ENCODE results near the gene UBE2U. TPM values are rescaled to one million over a fixed set of nuclear protein-coding genes. Genes with fewer than 3 reads are reported as not detected.

Gene UBE2U
- total RNA-seq, 1 experiment from 2014 or later, result not detected

GRCh38 chr1:64235181-64235580, 31.8 kb downstream of the UBE2U start:
- Mint-ChIP-seq H3K27ac (no peak overlapping the region), H3K4me1 (peaks cover 9% of the 10 kb centered on the region), H3K27me3 (ENCODE audit: low read depth) (peaks cover 3% of the 10 kb centered on the region; the same call in 1 of the 2 replicates), H3K4me3 (no peak overlapping the region), H3K9me3 (peaks cover 6% of the 10 kb centered on the region; the same call in 1 of the 2 replicates), H3K36me3 (no peaks in the 10 kb centered on the region)
- POLR2A ChIA-PET, result no interaction called here
- no peak for TF ChIP-seq ATF6 (CRISPR knock-in tag; IDR thresholded peaks at IDR 0.05)
- TF ChIP-seq CREB1 (CRISPR knock-in tag; IDR thresholded peaks at IDR 0.05), result no peak
- TF ChIP-seq JAZF1 (CRISPR knock-in tag; IDR thresholded peaks at IDR 0.05), result no peak
- no peak for TF ChIP-seq ERG (CRISPR knock-in tag; IDR thresholded peaks at IDR 0.05)
- TF ChIP-seq GABPB1 (CRISPR knock-in tag; IDR thresholded peaks at IDR 0.05), result no peak
- no peak for TF ChIP-seq TEAD4 (CRISPR knock-in tag; IDR thresholded peaks at IDR 0.05)
- TF ChIP-seq ZMAT4 (CRISPR knock-in tag; IDR thresholded peaks at IDR 0.05), result no peak
- TF ChIP-seq FOXP4 (CRISPR knock-in tag; IDR thresholded peaks at IDR 0.05), result no peak
- no peak for TF ChIP-seq NR2C2 (CRISPR knock-in tag; IDR thresholded peaks at IDR 0.05)
- TF ChIP-seq ZNF532 (CRISPR knock-in tag; IDR thresholded peaks at IDR 0.05; ENCODE audit: borderline replicate concordance), result no peak
- no peak for TF ChIP-seq IRF2 (CRISPR knock-in tag; IDR thresholded peaks at IDR 0.05; ENCODE audit: borderline replicate concordance, low read depth)
- TF ChIP-seq JUN (CRISPR knock-in tag; IDR thresholded peaks at IDR 0.05), result no peak
- no peak for TF ChIP-seq ATF1 (CRISPR knock-in tag; IDR thresholded peaks at IDR 0.05)
- DNase-seq (ENCODE audit: low spot score) (no peak), ATAC-seq (no peak)
- CTCF ChIA-PET, result interaction anchor here (1.5 to 1.9 kb wide), 2 partner anchors 12 to 543 kb away, joined by 4 to 7 read pairs; no protein-coding TSS in a partner anchor

GRCh38 chr1:64235910-64236309, 32.5 kb downstream of the UBE2U start:
- CTCF ChIA-PET, result interaction anchor here (1.5 kb wide), 1 partner anchor 544 kb away, joined by 4 read pairs; no protein-coding TSS in a partner anchor
- H3K27me3 Mint-ChIP-seq (ENCODE audit: low read depth), result peaks cover 3% of the 10 kb centered on the region; the same call in 1 of the 2 replicates
- TF ChIP-seq USF2 (CRISPR knock-in tag; IDR thresholded peaks at IDR 0.05), result no peak
- no peak for TF ChIP-seq NR2C2 (CRISPR knock-in tag; IDR thresholded peaks at IDR 0.05)
- TF ChIP-seq JUN (CRISPR knock-in tag; IDR thresholded peaks at IDR 0.05), result no peak
- no peak for TF ChIP-seq PRDM15 (CRISPR knock-in tag; IDR thresholded peaks at IDR 0.05)
- no peak for TF ChIP-seq PREB (CRISPR knock-in tag; IDR thresholded peaks at IDR 0.05; ENCODE audit: borderline replicate concordance)

More at GRCh38 chr1:64235910-64236309, 32.5 kb downstream of the UBE2U start:
- DNase-seq (ENCODE audit: low spot score) (no peak), ATAC-seq (no peak)
- H3K27ac Mint-ChIP-seq, result no peak overlapping the region
- H3K4me3 Mint-ChIP-seq, result no peak overlapping the region
- H3K9me3 Mint-ChIP-seq, result peaks cover 6% of the 10 kb centered on the region; the same call in 1 of the 2 replicates
- POLR2A ChIA-PET, result no interaction called here
- peaks cover 9% of the 10 kb centered on the region for H3K4me1 Mint-ChIP-seq
- H3K36me3 Mint-ChIP-seq, result no peaks in the 10 kb centered on the region
